ENCODE measurements around the gene NUP58.

DNA sequence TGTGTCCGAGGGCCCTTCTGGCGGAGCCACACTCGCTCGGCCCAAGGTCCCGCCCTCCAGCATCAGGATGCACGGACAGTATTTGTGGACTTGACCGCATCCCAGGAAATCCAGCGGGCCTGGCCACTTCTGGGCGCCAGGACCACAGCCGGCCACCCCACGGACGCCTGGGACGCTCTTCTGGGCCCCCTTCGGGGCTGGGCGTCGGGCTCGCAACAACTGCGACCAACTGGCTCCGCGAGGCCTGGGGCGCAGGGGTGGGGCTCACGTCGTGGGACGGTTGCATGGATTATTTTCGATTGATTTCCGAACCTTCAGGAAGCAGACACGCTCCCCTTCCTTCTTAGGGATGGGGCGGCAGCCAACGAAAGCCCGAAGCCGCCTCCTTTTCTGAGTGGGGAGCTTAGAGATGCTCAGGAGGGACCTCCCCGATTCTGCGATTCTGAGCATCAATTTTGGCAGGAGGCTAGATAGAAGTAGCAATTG is 521 bp upstream of the NUP58 start:
- TF ChIP-seq EZH2 (IDR thresholded peaks at IDR 0.05; ENCODE audit: low read depth, unreplicated experiment) (no peak), POLR2AphosphoS5 (IDR thresholded peaks at IDR 0.05; ENCODE audit: low read depth) (no peak), JUNB (IDR thresholded peaks at IDR 0.05; ENCODE audit: unreplicated experiment) (no peak), CREB1 (CRISPR knock-in tag; IDR thresholded peaks at IDR 0.05; ENCODE audit: low read depth) (no peak), EZH2phosphoT487 (IDR thresholded peaks at IDR 0.05; ENCODE audit: unreplicated experiment) (no peak), ZNF114 (CRISPR knock-in tag; IDR thresholded peaks at IDR 0.05) (no peak), STAT1 (IDR thresholded peaks at IDR 0.05; ENCODE audit: unreplicated experiment) (no peak)
- TF ChIP-seq, protein P1, sequence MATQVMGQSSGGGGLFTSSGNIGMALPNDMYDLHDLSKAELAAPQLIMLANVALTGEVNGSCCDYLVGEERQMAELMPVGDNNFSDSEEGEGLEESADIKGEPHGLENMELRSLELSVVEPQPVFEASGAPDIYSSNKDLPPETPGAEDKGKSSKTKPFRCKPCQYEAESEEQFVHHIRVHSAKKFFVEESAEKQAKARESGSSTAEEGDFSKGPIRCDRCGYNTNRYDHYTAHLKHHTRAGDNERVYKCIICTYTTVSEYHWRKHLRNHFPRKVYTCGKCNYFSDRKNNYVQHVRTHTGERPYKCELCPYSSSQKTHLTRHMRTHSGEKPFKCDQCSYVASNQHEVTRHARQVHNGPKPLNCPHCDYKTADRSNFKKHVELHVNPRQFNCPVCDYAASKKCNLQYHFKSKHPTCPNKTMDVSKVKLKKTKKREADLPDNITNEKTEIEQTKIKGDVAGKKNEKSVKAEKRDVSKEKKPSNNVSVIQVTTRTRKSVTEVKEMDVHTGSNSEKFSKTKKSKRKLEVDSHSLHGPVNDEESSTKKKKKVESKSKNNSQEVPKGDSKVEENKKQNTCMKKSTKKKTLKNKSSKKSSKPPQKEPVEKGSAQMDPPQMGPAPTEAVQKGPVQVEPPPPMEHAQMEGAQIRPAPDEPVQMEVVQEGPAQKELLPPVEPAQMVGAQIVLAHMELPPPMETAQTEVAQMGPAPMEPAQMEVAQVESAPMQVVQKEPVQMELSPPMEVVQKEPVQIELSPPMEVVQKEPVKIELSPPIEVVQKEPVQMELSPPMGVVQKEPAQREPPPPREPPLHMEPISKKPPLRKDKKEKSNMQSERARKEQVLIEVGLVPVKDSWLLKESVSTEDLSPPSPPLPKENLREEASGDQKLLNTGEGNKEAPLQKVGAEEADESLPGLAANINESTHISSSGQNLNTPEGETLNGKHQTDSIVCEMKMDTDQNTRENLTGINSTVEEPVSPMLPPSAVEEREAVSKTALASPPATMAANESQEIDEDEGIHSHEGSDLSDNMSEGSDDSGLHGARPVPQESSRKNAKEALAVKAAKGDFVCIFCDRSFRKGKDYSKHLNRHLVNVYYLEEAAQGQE (IDR thresholded peaks at IDR 0.05; ENCODE audit: unreplicated experiment), result no peak
- TF ChIP-seq, protein P2, sequence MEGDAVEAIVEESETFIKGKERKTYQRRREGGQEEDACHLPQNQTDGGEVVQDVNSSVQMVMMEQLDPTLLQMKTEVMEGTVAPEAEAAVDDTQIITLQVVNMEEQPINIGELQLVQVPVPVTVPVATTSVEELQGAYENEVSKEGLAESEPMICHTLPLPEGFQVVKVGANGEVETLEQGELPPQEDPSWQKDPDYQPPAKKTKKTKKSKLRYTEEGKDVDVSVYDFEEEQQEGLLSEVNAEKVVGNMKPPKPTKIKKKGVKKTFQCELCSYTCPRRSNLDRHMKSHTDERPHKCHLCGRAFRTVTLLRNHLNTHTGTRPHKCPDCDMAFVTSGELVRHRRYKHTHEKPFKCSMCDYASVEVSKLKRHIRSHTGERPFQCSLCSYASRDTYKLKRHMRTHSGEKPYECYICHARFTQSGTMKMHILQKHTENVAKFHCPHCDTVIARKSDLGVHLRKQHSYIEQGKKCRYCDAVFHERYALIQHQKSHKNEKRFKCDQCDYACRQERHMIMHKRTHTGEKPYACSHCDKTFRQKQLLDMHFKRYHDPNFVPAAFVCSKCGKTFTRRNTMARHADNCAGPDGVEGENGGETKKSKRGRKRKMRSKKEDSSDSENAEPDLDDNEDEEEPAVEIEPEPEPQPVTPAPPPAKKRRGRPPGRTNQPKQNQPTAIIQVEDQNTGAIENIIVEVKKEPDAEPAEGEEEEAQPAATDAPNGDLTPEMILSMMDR (conservative IDR thresholded peaks at IDR 0.05; ENCODE audit: low read depth in 2 of 2), result no peak
- TF ChIP-seq, protein P3, sequence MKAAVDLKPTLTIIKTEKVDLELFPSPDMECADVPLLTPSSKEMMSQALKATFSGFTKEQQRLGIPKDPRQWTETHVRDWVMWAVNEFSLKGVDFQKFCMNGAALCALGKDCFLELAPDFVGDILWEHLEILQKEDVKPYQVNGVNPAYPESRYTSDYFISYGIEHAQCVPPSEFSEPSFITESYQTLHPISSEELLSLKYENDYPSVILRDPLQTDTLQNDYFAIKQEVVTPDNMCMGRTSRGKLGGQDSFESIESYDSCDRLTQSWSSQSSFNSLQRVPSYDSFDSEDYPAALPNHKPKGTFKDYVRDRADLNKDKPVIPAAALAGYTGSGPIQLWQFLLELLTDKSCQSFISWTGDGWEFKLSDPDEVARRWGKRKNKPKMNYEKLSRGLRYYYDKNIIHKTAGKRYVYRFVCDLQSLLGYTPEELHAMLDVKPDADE (IDR thresholded peaks at IDR 0.05), result no peak
- TF ChIP-seq, protein P4, sequence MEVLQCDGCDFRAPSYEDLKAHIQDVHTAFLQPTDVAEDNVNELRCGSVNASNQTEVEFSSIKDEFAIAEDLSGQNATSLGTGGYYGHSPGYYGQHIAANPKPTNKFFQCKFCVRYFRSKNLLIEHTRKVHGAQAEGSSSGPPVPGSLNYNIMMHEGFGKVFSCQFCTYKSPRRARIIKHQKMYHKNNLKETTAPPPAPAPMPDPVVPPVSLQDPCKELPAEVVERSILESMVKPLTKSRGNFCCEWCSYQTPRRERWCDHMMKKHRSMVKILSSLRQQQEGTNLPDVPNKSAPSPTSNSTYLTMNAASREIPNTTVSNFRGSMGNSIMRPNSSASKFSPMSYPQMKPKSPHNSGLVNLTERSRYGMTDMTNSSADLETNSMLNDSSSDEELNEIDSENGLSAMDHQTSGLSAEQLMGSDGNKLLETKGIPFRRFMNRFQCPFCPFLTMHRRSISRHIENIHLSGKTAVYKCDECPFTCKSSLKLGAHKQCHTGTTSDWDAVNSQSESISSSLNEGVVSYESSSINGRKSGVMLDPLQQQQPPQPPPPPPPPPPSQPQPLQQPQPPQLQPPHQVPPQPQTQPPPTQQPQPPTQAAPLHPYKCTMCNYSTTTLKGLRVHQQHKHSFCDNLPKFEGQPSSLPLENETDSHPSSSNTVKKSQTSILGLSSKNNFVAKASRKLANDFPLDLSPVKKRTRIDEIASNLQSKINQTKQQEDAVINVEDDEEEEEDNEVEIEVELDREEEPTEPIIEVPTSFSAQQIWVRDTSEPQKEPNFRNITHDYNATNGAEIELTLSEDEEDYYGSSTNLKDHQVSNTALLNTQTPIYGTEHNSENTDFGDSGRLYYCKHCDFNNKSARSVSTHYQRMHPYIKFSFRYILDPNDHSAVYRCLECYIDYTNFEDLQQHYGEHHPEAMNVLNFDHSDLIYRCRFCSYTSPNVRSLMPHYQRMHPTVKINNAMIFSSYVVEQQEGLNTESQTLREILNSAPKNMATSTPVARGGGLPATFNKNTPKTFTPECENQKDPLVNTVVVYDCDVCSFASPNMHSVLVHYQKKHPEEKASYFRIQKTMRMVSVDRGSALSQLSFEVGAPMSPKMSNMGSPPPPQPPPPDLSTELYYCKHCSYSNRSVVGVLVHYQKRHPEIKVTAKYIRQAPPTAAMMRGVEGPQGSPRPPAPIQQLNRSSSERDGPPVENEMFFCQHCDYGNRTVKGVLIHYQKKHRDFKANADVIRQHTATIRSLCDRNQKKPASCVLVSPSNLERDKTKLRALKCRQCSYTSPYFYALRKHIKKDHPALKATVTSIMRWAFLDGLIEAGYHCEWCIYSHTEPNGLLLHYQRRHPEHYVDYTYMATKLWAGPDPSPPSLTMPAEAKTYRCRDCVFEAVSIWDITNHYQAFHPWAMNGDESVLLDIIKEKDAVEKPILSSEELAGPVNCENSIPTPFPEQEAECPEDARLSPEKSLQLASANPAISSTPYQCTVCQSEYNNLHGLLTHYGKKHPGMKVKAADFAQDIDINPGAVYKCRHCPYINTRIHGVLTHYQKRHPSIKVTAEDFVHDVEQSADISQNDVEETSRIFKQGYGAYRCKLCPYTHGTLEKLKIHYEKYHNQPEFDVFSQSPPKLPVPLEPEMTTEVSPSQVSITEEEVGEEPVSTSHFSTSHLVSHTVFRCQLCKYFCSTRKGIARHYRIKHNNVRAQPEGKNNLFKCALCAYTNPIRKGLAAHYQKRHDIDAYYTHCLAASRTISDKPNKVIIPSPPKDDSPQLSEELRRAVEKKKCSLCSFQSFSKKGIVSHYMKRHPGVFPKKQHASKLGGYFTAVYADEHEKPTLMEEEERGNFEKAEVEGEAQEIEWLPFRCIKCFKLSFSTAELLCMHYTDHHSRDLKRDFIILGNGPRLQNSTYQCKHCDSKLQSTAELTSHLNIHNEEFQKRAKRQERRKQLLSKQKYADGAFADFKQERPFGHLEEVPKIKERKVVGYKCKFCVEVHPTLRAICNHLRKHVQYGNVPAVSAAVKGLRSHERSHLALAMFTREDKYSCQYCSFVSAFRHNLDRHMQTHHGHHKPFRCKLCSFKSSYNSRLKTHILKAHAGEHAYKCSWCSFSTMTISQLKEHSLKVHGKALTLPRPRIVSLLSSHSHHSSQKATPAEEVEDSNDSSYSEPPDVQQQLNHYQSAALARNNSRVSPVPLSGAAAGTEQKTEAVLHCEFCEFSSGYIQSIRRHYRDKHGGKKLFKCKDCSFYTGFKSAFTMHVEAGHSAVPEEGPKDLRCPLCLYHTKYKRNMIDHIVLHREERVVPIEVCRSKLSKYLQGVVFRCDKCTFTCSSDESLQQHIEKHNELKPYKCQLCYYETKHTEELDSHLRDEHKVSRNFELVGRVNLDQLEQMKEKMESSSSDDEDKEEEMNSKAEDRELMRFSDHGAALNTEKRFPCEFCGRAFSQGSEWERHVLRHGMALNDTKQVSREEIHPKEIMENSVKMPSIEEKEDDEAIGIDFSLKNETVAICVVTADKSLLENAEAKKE (CRISPR knock-in tag; IDR thresholded peaks at IDR 0.05), result no peak

All from GM23338 (cell line).